CD4-positive, alpha-beta T cell (primary cell): Measurements from ENCODE around the gene PEAR1. TPM values are rescaled to one million over a fixed set of nuclear protein-coding genes. Genes with fewer than 3 reads are reported as not detected.

ENCODE experiments used
- ATAC-seq: fragments of 200-7000 bp; cut with Tn5 transposase; one replicate; pipeline ENCODE4 v1.10.0; 2022; ENCODE audit warnings: mild to moderate bottlenecking; ENCODE audit not compliant: poor library complexity
- CTCF ChIA-PET: fragments of 350-600 bp; sonication (Branson Sonifier 250); formaldehyde crosslinking; loops from one replicate; lab custom pipeline; 2021; ENCODE audit warnings: antibody characterized with exemption, inconsistent platforms; lab: Charles Lee
- POLR2A ChIA-PET: fragments of 350-600 bp; sonication (Branson Sonifier 250); formaldehyde crosslinking; loops from one replicate; lab custom pipeline; 2021; ENCODE audit warnings: antibody characterized with exemption, inconsistent platforms; lab: Charles Lee
- DNase-seq, 14 experiments: peaks; one replicate each; pipeline ENCODE4 v3.0.0-alpha.2; 2013 to 2020; ENCODE audit warnings: mixed read lengths in 2 of 14
- H3K27ac ChIP-seq, 2 donors: one replicate each; pipeline versions ENCODE4 v1.5.1 to v1.7.0; 2013; ENCODE audit warnings: low read length in 2 of 2, low read depth in 1 of 2, mild to moderate bottlenecking in 1 of 2
- H3K27me3 ChIP-seq, 2 experiments: 1 replicate in 1 of 2; 2 replicates in 1 of 2; pipeline versions ENCODE4 v1.6.1 to v1.7.0; 2013; ENCODE audit warnings: low read length in 2 of 2, control low read depth in 1 of 2, mild to moderate bottlenecking in 1 of 2, moderate library complexity in 1 of 2; ENCODE audit not compliant: insufficient read depth in 2 of 2, control insufficient read depth in 1 of 2
- H3K36me3 ChIP-seq: one replicate; pipeline ENCODE4 v1.6.1; 2013; ENCODE audit warnings: low read length, control low read depth; ENCODE audit not compliant: insufficient read depth
- H3K4me1 ChIP-seq: one replicate; pipeline ENCODE4 v1.6.1; 2013; ENCODE audit warnings: low read length, control low read depth; ENCODE audit not compliant: insufficient read depth
- H3K4me3 ChIP-seq: one replicate; pipeline ENCODE4 v1.5.1; 2013; ENCODE audit warnings: mild to moderate bottlenecking, low read length, moderate library complexity
- H3K9me3 ChIP-seq, 2 experiments: 1 replicate in 1 of 2; 2 replicates in 1 of 2; pipeline versions ENCODE4 v1.6.1 to v1.7.0; 2013; ENCODE audit warnings: low read length in 2 of 2, mild to moderate bottlenecking in 2 of 2, control low read depth in 1 of 2, moderate library complexity in 1 of 2; ENCODE audit not compliant: control insufficient read depth in 1 of 2, insufficient read depth in 1 of 2
- H3K27ac Mint-ChIP-seq: one replicate; pipeline ENCODE4 v1.8.0; 2020; ENCODE audit warnings: mixed read lengths
- H3K27me3 Mint-ChIP-seq: one replicate; pipeline ENCODE4 v1.8.0; 2021; ENCODE audit warnings: mixed read lengths
- H3K36me3 Mint-ChIP-seq: one replicate; pipeline ENCODE4 v1.8.0; 2021; ENCODE audit warnings: low read depth, mixed read lengths
- H3K4me1 Mint-ChIP-seq: one replicate; pipeline ENCODE4 v1.8.0; 2021; ENCODE audit warnings: low read depth, mixed read lengths
- H3K4me3 Mint-ChIP-seq: one replicate; pipeline ENCODE4 v1.8.0; 2020; ENCODE audit warnings: mild to moderate bottlenecking, mixed read lengths
- H3K9me3 Mint-ChIP-seq: one replicate; pipeline ENCODE4 v1.8.0; 2020; ENCODE audit warnings: mixed read lengths
- CTCF ChIP-seq: fragments of 200-600 bp; IDR thresholded peaks from one replicate; pipeline ENCODE4 v1.8.0; 2022; ENCODE audit warnings: antibody characterized with exemption, mild to moderate bottlenecking
- intact Hi-C, 2 experiments: fragments of 100-400 bp; cut with DNase I in 1 of 2; cut with micrococcal nuclease in 1 of 2; formaldehyde crosslinking; loops; one replicate each; pipeline versions ENCODE4 v1.15.1 to v1.9.0; 2023 to 2025; cut with DNase I, micrococcal nuclease
- total RNA-seq, 174 experiments: library from RNA in 2 of 174; stranded (reverse) in 2 of 174; gene quantifications; one replicate each; pipeline ENCODE4 v1.2.3 and lab custom pipeline; 2021 to 2026

PEAR1 gene
- total RNA-seq, 2 experiments from 2014 or later: 0.20 to 0.41 TPM

- Histone ChIP-seq H3K27ac (no peak overlapping the region), H3K9me3 (no peaks in the 10 kb centered on the region), H3K4me1 (no peaks in the 10 kb centered on the region), H3K36me3 (peaks cover 76% of the 10 kb centered on the region), H3K4me3 (no peak overlapping the region), H3K27me3 (no peaks in the 10 kb centered on the region)
- Mint-ChIP-seq H3K27me3 (no peaks in the 10 kb centered on the region), H3K9me3 (no peaks in the 10 kb centered on the region), H3K4me1 (no peaks in the 10 kb centered on the region), H3K27ac (no peak overlapping the region), H3K4me3 (no peak overlapping the region), H3K36me3 (peaks cover 94% of the 10 kb centered on the region)
- CTCF ChIA-PET: no interaction called here
- intact Hi-C loops: no loop called here
- POLR2A ChIA-PET: no interaction called here
- no peak for ATAC-seq
- TF ChIP-seq CTCF: no peak
- no peak for DNase-seq
Measured at GRCh38 chr1:156945881-156946661, 52.6 kb downstream of the PEAR1 start.

- TF ChIP-seq CTCF: no peak
- CTCF ChIA-PET: no interaction called here
- H3K4me1 Mint-ChIP-seq: no peaks in the 10 kb centered on the region
Measured at GRCh38 chr1:156947127-156947526, 53.6 kb downstream of the PEAR1 start.

GRCh38 chr1:156947818-156948525 lies 54.5 kb downstream of the PEAR1 start:
- Mint-ChIP-seq H3K4me1 (no peaks in the 10 kb centered on the region), H3K27ac (no peak overlapping the region), H3K4me3 (no peak overlapping the region), H3K27me3 (no peaks in the 10 kb centered on the region), H3K9me3 (no peaks in the 10 kb centered on the region), H3K36me3 (peaks cover 96% of the 10 kb centered on the region)
- no peak overlapping the region for H3K4me3 ChIP-seq
- intact Hi-C loops: no loop called here
- no peak for ATAC-seq
- H3K27ac ChIP-seq: no peak overlapping the region
- peaks cover 75% of the 10 kb centered on the region for H3K36me3 ChIP-seq
- no peak for TF ChIP-seq CTCF
- no peak for DNase-seq
- H3K9me3 ChIP-seq: no peaks in the 10 kb centered on the region
- no peaks in the 10 kb centered on the region for H3K27me3 ChIP-seq
- POLR2A ChIA-PET: no interaction called here
- H3K4me1 ChIP-seq: no peaks in the 10 kb centered on the region
- CTCF ChIA-PET: interaction anchor here (1.0 kb wide), 1 partner anchor 13 kb away, joined by 3 read pairs; no protein-coding TSS in a partner anchor

More at GRCh38 chr1:156947127-156947526, 53.6 kb downstream of the PEAR1 start:
- peaks cover 75% of the 10 kb centered on the region for H3K36me3 ChIP-seq
- Mint-ChIP-seq H3K4me3 (no peak overlapping the region), H3K27ac (no peak overlapping the region), H3K27me3 (no peaks in the 10 kb centered on the region), H3K36me3 (peaks cover 94% of the 10 kb centered on the region), H3K9me3 (no peaks in the 10 kb centered on the region)
- no peak for DNase-seq
- H3K9me3 ChIP-seq: no peaks in the 10 kb centered on the region
- H3K27me3 ChIP-seq: no peaks in the 10 kb centered on the region
- H3K27ac ChIP-seq: no peak overlapping the region
- POLR2A ChIA-PET: no interaction called here
- ATAC-seq: no peak
- H3K4me3 ChIP-seq: no peak overlapping the region
- intact Hi-C loops: no loop called here
- no peaks in the 10 kb centered on the region for H3K4me1 ChIP-seq
